Hepatocyte (in vitro differentiated cells): ENCODE measurements around the gene MTR. TPM values are rescaled to one million over a fixed set of nuclear protein-coding genes. Genes with fewer than 3 reads are reported as not detected.

Source experiments
- DNase-seq: peaks from one replicate; pipeline ENCODE4 v3.0.0-alpha.2; 2016; ENCODE audit warnings: low spot score
- H2AFZ ChIP-seq: fragments of 200-600 bp; sonication (generic); 2 replicates; pipeline ENCODE4 v1.6.0; 2016; ENCODE audit warnings: antibody characterized with exemption, mild to moderate bottlenecking
- H3K27ac ChIP-seq: fragments of 200-600 bp; sonication (generic); 2 replicates; pipeline ENCODE4 v1.5.1; 2016; ENCODE audit warnings: mild to moderate bottlenecking
- H3K27me3 ChIP-seq: fragments of 200-600 bp; sonication (generic); 2 replicates; pipeline ENCODE4 v1.6.1; 2016
- H3K36me3 ChIP-seq: fragments of 200-600 bp; sonication (generic); replicated peaks from 2 replicates; pipeline ENCODE4 v1.5.1; 2016; ENCODE audit warnings: low read depth; ENCODE audit not compliant: insufficient read depth
- H3K4me1 ChIP-seq: fragments of 200-600 bp; sonication (generic); 2 replicates; pipeline ENCODE4 v1.5.1; 2016; ENCODE audit warnings: mild to moderate bottlenecking, moderate library complexity; ENCODE audit not compliant: insufficient read depth
- H3K4me2 ChIP-seq: fragments of 200-600 bp; sonication (generic); 2 replicates; pipeline ENCODE4 v1.6.0; 2016
- H3K4me3 ChIP-seq: fragments of 200-600 bp; sonication (generic); 2 replicates; pipeline ENCODE4 v1.5.1; 2016; ENCODE audit warnings: mild to moderate bottlenecking
- H3K79me2 ChIP-seq: fragments of 200-600 bp; sonication (generic); 2 replicates; pipeline ENCODE4 v1.6.0; 2017; ENCODE audit warnings: mild to moderate bottlenecking
- H3K9me2 ChIP-seq: fragments of 200-600 bp; sonication (generic); replicated peaks from 2 replicates; pipeline ENCODE4 v1.6.0; 2017; ENCODE audit warnings: mild to moderate bottlenecking; ENCODE audit not compliant: insufficient read depth
- H3K9me3 ChIP-seq: fragments of 200-600 bp; sonication (generic); 2 replicates; pipeline ENCODE4 v1.5.1; 2016; ENCODE audit warnings: low read depth, mild to moderate bottlenecking
- H4K20me1 ChIP-seq: fragments of 200-600 bp; sonication (generic); 2 replicates; pipeline ENCODE4 v1.6.0; 2016; ENCODE audit warnings: mild to moderate bottlenecking; ENCODE audit not compliant: insufficient read depth, poor library complexity, severe bottlenecking
- EZH2 ChIP-seq: fragments of 200-600 bp; sonication (generic); IDR thresholded peaks from 2 replicates; pipeline ENCODE4 v1.6.1; 2016; ENCODE audit warnings: antibody characterized with exemption, mild to moderate bottlenecking, borderline replicate concordance
- EZH2phosphoT487 ChIP-seq: fragments of 200-600 bp; sonication (generic); IDR thresholded peaks from one replicate; pipeline ENCODE4 v1.6.1; 2018; ENCODE audit warnings: antibody characterized with exemption, mild to moderate bottlenecking, low read depth, moderate library complexity; ENCODE audit not compliant: unreplicated experiment, severe bottlenecking
- WGBS: methylation state at CpG from one replicate; pipeline ENCODE4 v1.1.6; 2016; ENCODE audit warnings: low lambda C conversion rate; ENCODE audit errors: missing lambda C conversion rate; 5-methylcytosine and 5-hydroxymethylcytosine counted together
- polyA plus RNA-seq: library from polyadenylated mRNA; unstranded; fragments of >200 nt; fragmentation: Nextera tagmentation; extraction: Ambion mirVana; gene quantifications from 2 replicates; pipeline ENCODE4 v1.2.1, GENCODE V29; 2016
- total RNA-seq: library from RNA; depleted of rRNA; stranded (reverse); fragments of >200 nt; gene quantifications from 2 replicates; pipeline ENCODE4 v1.2.3, GENCODE V29; 2014
- TF ChIP-seq, protein P1 (sequence below): fragments of 200-600 bp; sonication (generic); IDR thresholded peaks from 2 replicates; pipeline ENCODE4 v1.5.1; 2016; ENCODE audit warnings: antibody characterized with exemption, mild to moderate bottlenecking; ENCODE audit not compliant: poor library complexity

The MTR gene
- total and polyA plus RNA-seq, 2 experiments from 2014 or later = 9.6 to 23.8 TPM

DNA sequence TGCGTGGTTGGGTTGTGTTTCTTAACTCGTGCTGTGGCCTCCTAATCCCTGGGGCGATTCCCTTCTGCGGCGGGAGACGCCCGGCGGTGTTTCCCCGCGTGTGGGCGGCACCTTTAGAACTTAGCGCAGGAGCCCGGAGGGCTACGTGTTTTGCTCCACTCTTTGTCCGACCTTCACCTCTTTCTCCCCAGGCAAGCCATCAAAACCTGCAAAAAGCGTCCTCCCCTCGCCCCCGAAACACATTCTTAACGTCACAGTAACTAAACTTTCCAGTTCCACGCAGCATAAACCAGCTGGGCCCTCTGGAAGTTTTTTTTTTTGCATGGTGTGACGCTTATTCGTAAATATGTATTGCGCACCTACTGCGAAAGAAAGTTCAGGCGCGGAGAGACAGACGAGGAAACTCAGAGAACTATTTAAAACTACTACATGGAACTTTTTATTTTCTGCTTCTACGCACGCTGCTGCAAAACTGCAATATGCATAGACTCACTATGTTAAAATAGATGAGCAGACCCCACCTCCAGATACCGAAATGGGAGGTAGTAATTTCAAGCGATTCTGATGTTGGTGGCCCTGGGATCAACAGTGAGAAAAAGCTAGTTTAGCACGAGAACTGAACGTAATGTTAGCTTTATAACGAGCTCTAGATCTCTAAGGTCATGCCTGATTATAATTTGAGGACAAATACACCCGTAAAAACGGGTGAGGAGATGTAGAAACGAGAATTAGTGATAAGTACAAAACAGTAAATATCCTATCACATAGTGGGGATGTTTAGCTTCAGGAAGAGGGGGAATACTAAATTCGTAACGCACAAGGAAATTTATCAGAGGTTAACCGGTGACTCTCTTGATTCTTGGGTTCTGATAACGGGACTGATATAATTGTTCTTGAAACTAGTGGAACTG lies 920 bp downstream of the MTR start:
- Histone ChIP-seq H3K79me2 (peaks cover 48% of the 10 kb centered on the region), H3K27me3 (no peaks in the 10 kb centered on the region), H3K4me3 (peak overlapping the region; percentile 47), H3K4me2 (peak overlapping the region; percentile 74), H3K9me2 (no peaks in the 10 kb centered on the region), H3K27ac (peak overlapping the region; percentile 85), H2AFZ (peak overlapping the region; percentile 55), H4K20me1 (no peaks in the 10 kb centered on the region), H3K9me3 (no peaks in the 10 kb centered on the region), H3K36me3 (no peaks in the 10 kb centered on the region), H3K4me1 (no peaks in the 10 kb centered on the region)
- DNase-seq = peak; percentile 66
- TF ChIP-seq EZH2phosphoT487 (no peak), EZH2 (no peak)
- TF ChIP-seq, protein P1, sequence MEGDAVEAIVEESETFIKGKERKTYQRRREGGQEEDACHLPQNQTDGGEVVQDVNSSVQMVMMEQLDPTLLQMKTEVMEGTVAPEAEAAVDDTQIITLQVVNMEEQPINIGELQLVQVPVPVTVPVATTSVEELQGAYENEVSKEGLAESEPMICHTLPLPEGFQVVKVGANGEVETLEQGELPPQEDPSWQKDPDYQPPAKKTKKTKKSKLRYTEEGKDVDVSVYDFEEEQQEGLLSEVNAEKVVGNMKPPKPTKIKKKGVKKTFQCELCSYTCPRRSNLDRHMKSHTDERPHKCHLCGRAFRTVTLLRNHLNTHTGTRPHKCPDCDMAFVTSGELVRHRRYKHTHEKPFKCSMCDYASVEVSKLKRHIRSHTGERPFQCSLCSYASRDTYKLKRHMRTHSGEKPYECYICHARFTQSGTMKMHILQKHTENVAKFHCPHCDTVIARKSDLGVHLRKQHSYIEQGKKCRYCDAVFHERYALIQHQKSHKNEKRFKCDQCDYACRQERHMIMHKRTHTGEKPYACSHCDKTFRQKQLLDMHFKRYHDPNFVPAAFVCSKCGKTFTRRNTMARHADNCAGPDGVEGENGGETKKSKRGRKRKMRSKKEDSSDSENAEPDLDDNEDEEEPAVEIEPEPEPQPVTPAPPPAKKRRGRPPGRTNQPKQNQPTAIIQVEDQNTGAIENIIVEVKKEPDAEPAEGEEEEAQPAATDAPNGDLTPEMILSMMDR = no peak
- WGBS = 4% methylated on average over 41 of the region's 41 CpGs

DNA sequence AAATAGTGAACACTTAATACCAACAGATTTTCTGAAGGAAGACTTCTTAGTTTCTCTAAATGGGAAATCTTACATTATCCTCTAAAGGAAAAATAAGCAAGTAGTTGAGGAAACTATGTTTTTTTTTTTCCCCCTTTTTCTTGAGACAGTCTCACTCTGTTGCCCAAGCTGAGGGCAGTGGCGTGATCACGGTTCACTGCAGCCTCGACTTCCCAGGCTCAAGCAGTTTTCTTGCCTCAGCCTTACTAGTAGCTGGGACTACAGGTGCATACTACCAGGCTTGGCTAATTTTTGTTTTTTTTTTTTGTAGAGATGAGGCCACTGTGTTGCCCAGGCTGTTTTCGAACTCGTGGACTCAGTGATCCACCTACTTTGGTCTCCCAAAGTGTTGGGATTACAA lies 3.9 kb downstream of the MTR start:
- no peak overlapping the region for H3K27ac ChIP-seq
- H3K9me3 ChIP-seq = no peaks in the 10 kb centered on the region
- H3K4me1 ChIP-seq = no peaks in the 10 kb centered on the region
- H4K20me1 ChIP-seq = no peaks in the 10 kb centered on the region
- H3K4me2 ChIP-seq = no peak overlapping the region
- H3K27me3 ChIP-seq = no peaks in the 10 kb centered on the region
- H2AFZ ChIP-seq = no peak overlapping the region
- no peak overlapping the region for H3K4me3 ChIP-seq
- WGBS = 97% methylated on average over 5 of the region's 5 CpGs
- no peaks in the 10 kb centered on the region for H3K9me2 ChIP-seq
- no peaks in the 10 kb centered on the region for H3K36me3 ChIP-seq
- TF ChIP-seq EZH2phosphoT487 (no peak), EZH2 (no peak)
- TF ChIP-seq, protein P1 = no peak
- DNase-seq = no peak
- H3K79me2 ChIP-seq = peaks cover 78% of the 10 kb centered on the region

DNA sequence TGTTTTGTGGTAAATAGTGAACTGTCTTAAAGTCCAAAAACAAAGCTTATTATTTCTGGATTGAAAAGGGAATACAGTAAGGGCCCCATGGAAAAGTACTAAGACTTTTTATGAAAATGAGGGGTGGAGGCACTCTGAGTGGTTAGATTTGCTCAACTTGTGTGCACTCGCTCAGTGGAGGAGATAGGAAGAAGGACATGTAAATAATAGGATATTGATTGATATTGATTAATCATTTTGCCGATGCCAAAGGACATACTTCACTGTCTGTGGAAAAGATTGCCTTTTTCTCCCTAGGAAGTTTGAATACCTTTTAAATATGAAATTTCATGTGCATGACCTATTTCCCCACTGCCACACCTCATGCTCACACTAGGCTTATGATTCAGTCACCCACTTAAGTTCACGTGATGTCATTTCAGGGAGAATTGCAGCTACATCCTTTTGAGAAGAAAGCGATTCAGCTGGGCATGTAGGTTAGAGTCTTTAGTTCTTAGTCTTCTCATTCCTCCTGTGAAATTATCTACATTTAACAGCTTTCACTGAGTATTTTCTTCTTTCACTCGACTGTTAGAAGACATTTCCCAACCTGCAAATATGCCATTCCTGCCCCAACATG lies 5.0 kb downstream of the MTR start:
- 77% methylated on average over 5 of the region's 5 CpGs for WGBS
- H3K27ac ChIP-seq = no peak overlapping the region

More for the DNA sequence above, 5.0 kb downstream of the MTR start:
- H3K36me3 ChIP-seq = no peaks in the 10 kb centered on the region
- H2AFZ ChIP-seq = no peak overlapping the region
- H3K4me2 ChIP-seq = no peak overlapping the region
- DNase-seq = no peak
- H3K27me3 ChIP-seq = no peaks in the 10 kb centered on the region
- no peaks in the 10 kb centered on the region for H3K9me2 ChIP-seq
- no peak overlapping the region for H3K4me3 ChIP-seq
- no peaks in the 10 kb centered on the region for H3K9me3 ChIP-seq
- H3K79me2 ChIP-seq = peaks cover 82% of the 10 kb centered on the region
- TF ChIP-seq EZH2 = no peak
- TF ChIP-seq, protein P1 = no peak
- TF ChIP-seq EZH2phosphoT487 = no peak
- no peaks in the 10 kb centered on the region for H4K20me1 ChIP-seq
- no peaks in the 10 kb centered on the region for H3K4me1 ChIP-seq
